Muscle of back (tissue), 10 donors: ENCODE measurements around the gene NRXN2. TPM values are rescaled to one million over a fixed set of nuclear protein-coding genes. Genes with fewer than 3 reads are reported as not detected.

Source experiments
- polyA plus RNA-seq, 10 donors: library from polyadenylated mRNA; unstranded; fragments of 120-200 nt; gene quantifications; one replicate each; pipeline ENCODE4 v1.2.1, GENCODE V29; 2013; ENCODE audit not compliant: insufficient read length in 10 of 10

The NRXN2 gene
- polyA plus RNA-seq, 10 donors, result 16.4 to 36.8 (median 26.1) TPM

Other genes with a start within 250 kb of the NRXN2 start
- under 1 TPM in 3 of 10 donors, not detected in 7; 0.11 to 0.14 (median 0.11) TPM for gene SLC22A11, start 167.3 kb downstream of the NRXN2 start, polyA plus RNA-seq
- gene SLC22A12, start 132.0 kb downstream of the NRXN2 start, polyA plus RNA-seq, result not detected
- gene RASGRP2, start 20.9 kb upstream of the NRXN2 start, polyA plus RNA-seq, result 10 to 100 TPM; 13.3 to 60.2 (median 40.2) TPM
- gene PYGM, start 36.8 kb upstream of the NRXN2 start, polyA plus RNA-seq, result 100 to 1,000 TPM in 9 of 10 donors, 10 to 100 TPM in 1; 56.2 to 435 (median 195) TPM
- gene SF1, start 55.3 kb upstream of the NRXN2 start, polyA plus RNA-seq, result 100 to 1,000 TPM; 158 to 288 (median 220) TPM
- gene MAP4K2, start 80.0 kb upstream of the NRXN2 start, polyA plus RNA-seq, result 10 to 100 TPM in 8 of 10 donors, 1 to 10 TPM in 2; 8.2 to 19.4 (median 11.7) TPM
- gene MEN1, start 87.4 kb upstream of the NRXN2 start, polyA plus RNA-seq, result 10 to 100 TPM; 15.3 to 26.0 (median 20.3) TPM
- 1 to 10 TPM in 2 of 10 donors, under 1 TPM in 8; 0.48 to 2.8 (median 0.72) TPM for gene CDC42BPG, start 121.5 kb upstream of the NRXN2 start, polyA plus RNA-seq
- gene EHD1, start 155.4 kb upstream of the NRXN2 start, polyA plus RNA-seq, result 100 to 1,000 TPM in 3 of 10 donors, 10 to 100 TPM in 7; 64.4 to 115 (median 92.9) TPM
- 10 to 100 TPM in 7 of 10 donors, 1 to 10 TPM in 3; 8.1 to 13.5 (median 11.1) TPM for gene ATG2A, start 194.0 kb upstream of the NRXN2 start, polyA plus RNA-seq
- 10 to 100 TPM in 8 of 10 donors, 1 to 10 TPM in 2; 10.0 to 13.0 (median 11.3) TPM for gene PPP2R5B, start 201.5 kb upstream of the NRXN2 start, polyA plus RNA-seq
- gene GPHA2, start 212.7 kb upstream of the NRXN2 start, polyA plus RNA-seq, result under 1 TPM in 2 of 10 donors, not detected in 8; 0.27 to 0.45 TPM
- under 1 TPM in 1 of 10 donors, not detected in 9; 0.20 TPM for gene MAJIN, start 248.9 kb upstream of the NRXN2 start, polyA plus RNA-seq